Stimulated activated CD4-positive, alpha-beta T cell treated with anti-CD3 and anti-CD28 coated beads, Interleukin-2, amount 100 ng/mL, for 48 hours (primary cell): ENCODE data around the gene MALRD1.

Source experiments
- DNase-seq, 2 donors: peaks; one replicate each; pipeline ENCODE4 v3.0.0-alpha.2; 2020

Gene MALRD1

GRCh38 chr10:19231034-19231433 is 182.4 kb downstream of the MALRD1 start:
- DNase-seq, result no peak

- no peak for DNase-seq
Measured at GRCh38 chr10:19245889-19246752, 197.5 kb downstream of the MALRD1 start.

GRCh38 chr10:19247843-19248242 is 199.2 kb downstream of the MALRD1 start:
- no peak for DNase-seq

GRCh38 chr10:19250546-19250945 is 201.9 kb downstream of the MALRD1 start:
- no peak for DNase-seq

GRCh38 chr10:19252531-19252930 is 203.9 kb downstream of the MALRD1 start:
- no peak for DNase-seq

GRCh38 chr10:19256331-19256730 is 207.7 kb downstream of the MALRD1 start:
- DNase-seq, result no peak

GRCh38 chr10:19263262-19263661 is 214.7 kb downstream of the MALRD1 start:
- DNase-seq, result no peak

GRCh38 chr10:19283285-19283684 is 234.7 kb downstream of the MALRD1 start:
- DNase-seq, result no peak

GRCh38 chr10:19283786-19284185 is 235.2 kb downstream of the MALRD1 start:
- no peak for DNase-seq

- DNase-seq, result no peak
Measured at GRCh38 chr10:19290770-19291169, 242.2 kb downstream of the MALRD1 start.

- DNase-seq, result no peak
Measured at GRCh38 chr10:19294233-19294632, 245.6 kb downstream of the MALRD1 start.

- no peak for DNase-seq
Measured at GRCh38 chr10:19299645-19300044, 251.0 kb downstream of the MALRD1 start.

- no peak for DNase-seq
Measured at GRCh38 chr10:19302117-19302516, 253.5 kb downstream of the MALRD1 start.

- DNase-seq, result no peak
Measured at GRCh38 chr10:19310066-19310465, 261.5 kb downstream of the MALRD1 start.

GRCh38 chr10:19316204-19316870 is 267.7 kb downstream of the MALRD1 start:
- no peak for DNase-seq

GRCh38 chr10:19317952-19318351 is 269.4 kb downstream of the MALRD1 start:
- DNase-seq, result no peak

- DNase-seq, result no peak
Measured at GRCh38 chr10:19325581-19325980, 277.0 kb downstream of the MALRD1 start.

- DNase-seq, result no peak
Measured at GRCh38 chr10:19328582-19328981, 280.0 kb downstream of the MALRD1 start.

GRCh38 chr10:19329475-19329874 is 280.9 kb downstream of the MALRD1 start:
- no peak for DNase-seq

GRCh38 chr10:19332304-19332703 is 283.7 kb downstream of the MALRD1 start:
- DNase-seq, result no peak

- no peak for DNase-seq
Measured at GRCh38 chr10:19333631-19334030, 285.0 kb downstream of the MALRD1 start.

GRCh38 chr10:19347621-19348020 is 299.0 kb downstream of the MALRD1 start:
- no peak for DNase-seq

GRCh38 chr10:19367176-19367575 is 318.6 kb downstream of the MALRD1 start:
- DNase-seq, result no peak

GRCh38 chr10:19373988-19374387 is 325.4 kb downstream of the MALRD1 start:
- DNase-seq, result no peak
